Transverse colon (tissue), 4 donors: ENCODE results near the gene ETNK2. TPM values are rescaled to one million over a fixed set of nuclear protein-coding genes. Genes with fewer than 3 reads are reported as not detected.

ENCODE experiments used
- DNase-seq: peaks from one replicate; pipeline ENCODE4 v3.0.0-alpha.2; 2019
- H3K27ac ChIP-seq, 4 donors: fragments of 200-600 bp; sonication (generic); 2 replicates each; pipeline ENCODE4 v1.5.1; 2016 to 2018; ENCODE audit warnings: inconsistent platforms in 4 of 4
- H3K27me3 ChIP-seq: fragments of 200-600 bp; sonication (generic); 2 replicates; pipeline ENCODE4 v1.5.1; 2017; ENCODE audit warnings: inconsistent platforms
- H3K36me3 ChIP-seq, 4 donors: fragments of 200-600 bp; sonication (generic); 2 replicates each; pipeline ENCODE4 v1.5.1; 2017 to 2019; ENCODE audit warnings: inconsistent platforms in 4 of 4
- H3K4me1 ChIP-seq, 4 donors: fragments of 200-600 bp; sonication (generic); 2 replicates each; pipeline ENCODE4 v1.5.1; 2017 to 2020; ENCODE audit warnings: inconsistent platforms in 4 of 4
- H3K4me3 ChIP-seq, 4 donors: fragments of 200-600 bp; sonication (generic); 1 replicate in 1 of 4; 2 replicates in 3 of 4; pipeline versions ENCODE4 v1.5.1 to v1.6.1; 2017 to 2019; ENCODE audit warnings: inconsistent platforms in 4 of 4
- H3K9me3 ChIP-seq, 2 donors: fragments of 200-600 bp; sonication (generic); 2 replicates each; pipeline ENCODE4 v1.5.1; 2017 to 2019; ENCODE audit warnings: inconsistent platforms in 2 of 2
- EP300 ChIP-seq: sonication (generic); formaldehyde crosslinking; IDR thresholded peaks from one replicate; pipeline ENCODE4 v1.6.1; 2017; ENCODE audit warnings: antibody characterized with exemption, low read depth
- POLR2A ChIP-seq: fragments of 450-650 bp; IDR thresholded peaks from one replicate; pipeline ENCODE4 v1.6.1; 2016; ENCODE audit warnings: antibody characterized with exemption, mild to moderate bottlenecking, moderate library complexity
- POLR2AphosphoS5 ChIP-seq, 3 donors: sonication (generic); formaldehyde crosslinking; IDR thresholded peaks; one replicate each; pipeline ENCODE4 v1.6.1; 2016; ENCODE audit warnings: antibody characterized with exemption in 3 of 3
- WGBS, 2 donors: methylation state at CpG; one replicate each; pipeline ENCODE4 v1.1.5; 2018; ENCODE audit warnings: low coverage in 1 of 2; 5-methylcytosine and 5-hydroxymethylcytosine counted together
- in situ Hi-C, 4 donors: fragments of 200-750 bp; cut with MboI; loops; one replicate each; pipeline versions ENCODE4 v1.15.0 to v1.15.1; 2017; ENCODE audit warnings: low sequenced_read_pairs in 3 of 4, low pct_ligation_motif_present in 1 of 4, low pct_unique_long_range_greater_than_20kb in 1 of 4
- intact Hi-C: fragments of 100-400 bp; cut with DNase I; formaldehyde crosslinking; loops from one replicate; pipeline ENCODE4 v1.15.1; 2023; ENCODE audit warnings: low total_unique reads
- total RNA-seq, 4 donors: library from RNA; depleted of rRNA; stranded (reverse); fragments of >200 nt; gene quantifications; one replicate each; pipeline ENCODE4 v1.1.0, GENCODE V29; 2016
- TF ChIP-seq, protein P1 (sequence below), 5 experiments: fragments of 200-600 bp in 3 of 5; fragments of 450-650 bp in 2 of 5; sonication (generic) in 3 of 5; IDR thresholded peaks; 1 replicate in 2 of 5; 2 replicates in 3 of 5; pipeline ENCODE4 v1.5.1; 2016 to 2017; ENCODE audit warnings: antibody characterized with exemption in 5 of 5, inconsistent platforms in 3 of 5, mild to moderate bottlenecking in 2 of 5, moderate library complexity in 1 of 5

The ETNK2 gene
- total RNA-seq, 4 donors from 2014 or later, result 1.9 to 3.7 (median 3.3) TPM; not detected in 1

DNA sequence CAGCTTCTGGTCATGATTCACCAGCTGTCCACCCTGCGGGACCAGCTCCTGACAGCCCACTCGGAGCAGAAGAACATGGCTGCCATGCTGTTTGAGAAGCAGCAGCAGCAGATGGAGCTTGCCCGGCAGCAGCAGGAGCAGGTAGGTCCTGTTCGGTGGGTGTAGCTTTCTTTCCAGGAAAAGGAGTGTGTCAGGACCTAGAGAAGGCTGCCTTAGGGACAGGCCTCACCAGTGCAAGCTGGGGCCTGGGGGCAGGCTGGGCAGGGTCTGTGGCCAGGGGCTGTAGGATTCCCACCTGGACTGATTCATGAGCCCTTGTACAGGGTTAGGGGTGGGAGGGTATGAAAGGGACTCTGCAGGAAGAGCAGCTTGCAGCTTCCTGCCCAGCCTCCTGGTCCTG, 35.3 kb downstream of the ETNK2 start:
- no peaks in the 10 kb centered on the region for H3K27me3 ChIP-seq
- WGBS, 2 donors, result 96% methylated on average over 4 of the region's 4 CpGs; no CpG with 5 or more reads in 1 of the 2 donors
- in situ Hi-C loops, result no loop called here
- H3K27ac ChIP-seq, result no peak overlapping the region
- TF ChIP-seq EP300 (no peak), POLR2AphosphoS5 (IDR thresholded peaks at IDR 0.05) (no peak), POLR2A (no peak)
- TF ChIP-seq, protein P1, sequence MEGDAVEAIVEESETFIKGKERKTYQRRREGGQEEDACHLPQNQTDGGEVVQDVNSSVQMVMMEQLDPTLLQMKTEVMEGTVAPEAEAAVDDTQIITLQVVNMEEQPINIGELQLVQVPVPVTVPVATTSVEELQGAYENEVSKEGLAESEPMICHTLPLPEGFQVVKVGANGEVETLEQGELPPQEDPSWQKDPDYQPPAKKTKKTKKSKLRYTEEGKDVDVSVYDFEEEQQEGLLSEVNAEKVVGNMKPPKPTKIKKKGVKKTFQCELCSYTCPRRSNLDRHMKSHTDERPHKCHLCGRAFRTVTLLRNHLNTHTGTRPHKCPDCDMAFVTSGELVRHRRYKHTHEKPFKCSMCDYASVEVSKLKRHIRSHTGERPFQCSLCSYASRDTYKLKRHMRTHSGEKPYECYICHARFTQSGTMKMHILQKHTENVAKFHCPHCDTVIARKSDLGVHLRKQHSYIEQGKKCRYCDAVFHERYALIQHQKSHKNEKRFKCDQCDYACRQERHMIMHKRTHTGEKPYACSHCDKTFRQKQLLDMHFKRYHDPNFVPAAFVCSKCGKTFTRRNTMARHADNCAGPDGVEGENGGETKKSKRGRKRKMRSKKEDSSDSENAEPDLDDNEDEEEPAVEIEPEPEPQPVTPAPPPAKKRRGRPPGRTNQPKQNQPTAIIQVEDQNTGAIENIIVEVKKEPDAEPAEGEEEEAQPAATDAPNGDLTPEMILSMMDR (IDR thresholded peaks at IDR 0.05), result no peak
- intact Hi-C loops, result no loop called here
- H3K4me3 ChIP-seq, result no peak overlapping the region
- no peaks in the 10 kb centered on the region for H3K4me1 ChIP-seq
- H3K9me3 ChIP-seq, result no peaks in the 10 kb centered on the region
- peaks cover 0 to 9% (median 4%) of the 10 kb centered on the region in 4 donors for H3K36me3 ChIP-seq
- no peak for DNase-seq

GRCh38 chr1:204115116-204115515, 36.7 kb downstream of the ETNK2 start:
- intact Hi-C loops, result no loop called here
- 85% methylated on average over 4 of the region's 4 CpGs; no CpG with 5 or more reads in 1 of the 2 donors for WGBS, 2 donors
- Histone ChIP-seq H3K27ac (no peak overlapping the region), H3K4me3 (no peak overlapping the region), H3K4me1 (no peaks in the 10 kb centered on the region), H3K9me3 (no peaks in the 10 kb centered on the region), H3K36me3 (peaks cover 0 to 8% (median 3%) of the 10 kb centered on the region in 4 donors), H3K27me3 (no peaks in the 10 kb centered on the region)
- no peak for TF ChIP-seq POLR2AphosphoS5 (IDR thresholded peaks at IDR 0.05)
- TF ChIP-seq, protein P1 (IDR thresholded peaks at IDR 0.05), result no peak
- no peak for TF ChIP-seq EP300
- no peak for TF ChIP-seq POLR2A
- in situ Hi-C loops, result no loop called here
- DNase-seq, result no peak

DNA sequence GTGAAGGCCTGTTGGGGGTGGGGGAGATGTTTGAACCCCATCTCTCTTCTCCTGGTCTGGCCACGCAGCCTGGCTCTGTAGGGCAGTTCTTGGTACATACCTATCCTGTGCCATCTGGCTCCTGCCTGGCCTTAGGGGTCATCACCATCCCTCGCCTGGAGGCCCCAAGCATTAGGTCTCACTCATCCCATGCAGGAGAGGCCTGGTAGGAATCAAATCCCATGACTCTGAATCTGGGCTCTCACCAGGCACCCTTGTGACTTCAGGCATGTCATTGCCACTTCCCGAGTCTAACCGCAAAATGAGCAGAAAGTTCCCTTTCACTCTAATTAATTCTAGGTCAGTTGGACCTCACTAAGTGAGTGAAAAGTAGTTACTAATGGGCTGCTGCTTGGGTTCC, 37.2 kb downstream of the ETNK2 start:
- H3K27me3 ChIP-seq, result no peaks in the 10 kb centered on the region
- intact Hi-C loops, result no loop called here
- H3K9me3 ChIP-seq, result no peaks in the 10 kb centered on the region
- 92 to 93% methylated on average over 2 to 4 of the region's 4 CpGs for WGBS, 2 donors
- no peak for DNase-seq
- TF ChIP-seq POLR2AphosphoS5 (IDR thresholded peaks at IDR 0.05) (no peak), POLR2A (no peak), EP300 (no peak)
- TF ChIP-seq, protein P1 (IDR thresholded peaks at IDR 0.05), result no peak
- H3K27ac ChIP-seq, result no peak overlapping the region
- in situ Hi-C loops, result no loop called here
- H3K4me1 ChIP-seq, result no peaks in the 10 kb centered on the region
- no peak overlapping the region for H3K4me3 ChIP-seq
- H3K36me3 ChIP-seq, result peaks cover 0 to 8% (median 3%) of the 10 kb centered on the region in 4 donors

- no peaks in the 10 kb centered on the region for H3K9me3 ChIP-seq
- peaks cover 0 to 5% (median under 1%) of the 10 kb centered on the region in 4 donors for H3K36me3 ChIP-seq
- no peaks in the 10 kb centered on the region for H3K27me3 ChIP-seq
- intact Hi-C loops (no loop called here), in situ Hi-C loops (no loop called here)
- no peak for DNase-seq
- no peak for TF ChIP-seq POLR2AphosphoS5 (IDR thresholded peaks at IDR 0.05)
- TF ChIP-seq EP300, result no peak
- no peak for TF ChIP-seq POLR2A
- TF ChIP-seq, protein P1 (IDR thresholded peaks at IDR 0.05), result no peak
- WGBS, 2 donors, result 73 to 100% methylated on average over 1 of the region's 1 CpG
- peaks cover 0 to 3% (median 0%) of the 10 kb centered on the region in 4 donors for H3K4me1 ChIP-seq
- H3K27ac ChIP-seq, result peak overlapping the region in 1 of 4 donors; percentile 38
- no peak overlapping the region for H3K4me3 ChIP-seq
These were observed 37.9 kb downstream of the ETNK2 start for GRCh38 chr1:204113896-204114295.
